T-cell (primary cell): Measurements from ENCODE around the gene MACROH2A2. TPM values are rescaled to one million over a fixed set of nuclear protein-coding genes. Genes with fewer than 3 reads are reported as not detected.

Source experiments
- ATAC-seq, 4 experiments: fragments of 200-7000 bp in 3 of 4; fragments of 150-1000 bp in 1 of 4; cut with Tn5 transposase; replicated peaks in 1 of 4; 1 replicate in 3 of 4; 2 replicates in 1 of 4; pipeline ENCODE4 v1.10.0; 2021; ENCODE audit warnings: moderate library complexity in 3 of 4, mild to moderate bottlenecking in 2 of 4, moderate number of reproducible peaks in 1 of 4
- CTCF ChIA-PET, 2 donors: fragments of 300-600 bp; sonication (Branson Sonifier 250); formaldehyde crosslinking; loops; one replicate each; lab custom pipeline; 2022; ENCODE audit warnings: antibody characterized with exemption in 2 of 2; lab: Charles Lee
- POLR2A ChIA-PET, 2 donors: fragments of 300-600 bp; sonication (Branson Sonifier 250); formaldehyde crosslinking; loops; one replicate each; lab custom pipeline; 2022; ENCODE audit warnings: antibody characterized with exemption in 2 of 2; lab: Charles Lee
- DNase-seq, 35 experiments: peaks; one replicate each; pipeline versions ENCODE4 v3.0.0 to v3.0.0-alpha.2; 2013 to 2023
- H3K27ac ChIP-seq: one replicate; pipeline ENCODE4 v1.5.1; 2013; ENCODE audit warnings: low read length
- H3K27me3 ChIP-seq, 2 experiments: replicated peaks in 1 of 2; 1 replicate in 1 of 2; 2 replicates in 1 of 2; pipeline versions ENCODE4 v1.6.1 to v1.7.0; 2013; ENCODE audit warnings: low read length in 1 of 2, mixed read lengths in 1 of 2; ENCODE audit not compliant: control insufficient read depth in 2 of 2, insufficient read depth in 2 of 2; ENCODE audit errors: extremely low read depth in 1 of 2
- H3K36me3 ChIP-seq, 2 donors: 1 replicate in 1 of 2; 2 replicates in 1 of 2; pipeline versions ENCODE4 v1.6.1 to v1.7.0; 2013; ENCODE audit warnings: low read length in 1 of 2; ENCODE audit not compliant: control insufficient read depth in 2 of 2, insufficient read depth in 1 of 2; ENCODE audit errors: extremely low read depth in 1 of 2
- H3K4me1 ChIP-seq, 2 experiments: 1 replicate in 1 of 2; 2 replicates in 1 of 2; pipeline versions ENCODE4 v1.6.1 to v1.7.0; 2013; ENCODE audit warnings: low read length in 2 of 2, mixed read lengths in 1 of 2; ENCODE audit not compliant: insufficient read depth in 2 of 2, control insufficient read depth in 1 of 2; ENCODE audit errors: extremely low read depth in 1 of 2
- H3K4me3 ChIP-seq, 2 donors: 1 replicate in 1 of 2; 2 replicates in 1 of 2; pipeline versions ENCODE4 v1.5.1 to v1.7.0; 2013; ENCODE audit warnings: mild to moderate bottlenecking in 2 of 2, low read length in 1 of 2, moderate library complexity in 1 of 2; ENCODE audit not compliant: control insufficient read depth in 1 of 2; ENCODE audit errors: extremely low read depth in 1 of 2
- H3K9me3 ChIP-seq: 2 replicates; pipeline ENCODE4 v1.7.0; 2013
- H3K27ac Mint-ChIP-seq, 2 donors: one replicate each; pipeline ENCODE4 v1.8.0; 2020 to 2021; ENCODE audit warnings: mild to moderate bottlenecking in 2 of 2, mixed read lengths in 2 of 2
- H3K27me3 Mint-ChIP-seq, 2 donors: one replicate each; pipeline ENCODE4 v1.8.0; 2021 to 2022; ENCODE audit warnings: mixed read lengths in 2 of 2
- H3K36me3 Mint-ChIP-seq: one replicate; pipeline ENCODE4 v1.8.0; 2021; ENCODE audit warnings: mixed read lengths
- H3K4me1 Mint-ChIP-seq, 3 donors: one replicate each; pipeline ENCODE4 v1.8.0; 2020 to 2022; ENCODE audit warnings: mixed read lengths in 3 of 3, mild to moderate bottlenecking in 1 of 3
- H3K4me3 Mint-ChIP-seq, 3 donors: one replicate each; pipeline ENCODE4 v1.8.0; 2020 to 2022; ENCODE audit warnings: mild to moderate bottlenecking in 3 of 3, mixed read lengths in 3 of 3, moderate library complexity in 3 of 3
- H3K9me3 Mint-ChIP-seq, 3 donors: one replicate each; pipeline ENCODE4 v1.8.0; 2020 to 2022; ENCODE audit warnings: mixed read lengths in 3 of 3
- WGBS: methylation state at CpG from one replicate; pipeline ENCODE4 v1.1.5; 2013; ENCODE audit warnings: missing lambda C conversion rate; ENCODE audit not compliant: insufficient coverage; 5-methylcytosine and 5-hydroxymethylcytosine counted together
- total RNA-seq, 35 experiments: library from RNA in 6 of 35; stranded (reverse) in 6 of 35; fragments of 120-200 nt in 1 of 35; gene quantifications; one replicate each; pipeline versions ENCODE4 v1.2.1 to v1.2.4 and lab custom pipeline; 2013 to 2026

MACROH2A2 gene
- total RNA-seq, 5 donors from 2014 or later (not counting 1 experiment from before 2014, with no cell fraction given): 3.1 to 4.7 (median 3.8) TPM

DNA sequence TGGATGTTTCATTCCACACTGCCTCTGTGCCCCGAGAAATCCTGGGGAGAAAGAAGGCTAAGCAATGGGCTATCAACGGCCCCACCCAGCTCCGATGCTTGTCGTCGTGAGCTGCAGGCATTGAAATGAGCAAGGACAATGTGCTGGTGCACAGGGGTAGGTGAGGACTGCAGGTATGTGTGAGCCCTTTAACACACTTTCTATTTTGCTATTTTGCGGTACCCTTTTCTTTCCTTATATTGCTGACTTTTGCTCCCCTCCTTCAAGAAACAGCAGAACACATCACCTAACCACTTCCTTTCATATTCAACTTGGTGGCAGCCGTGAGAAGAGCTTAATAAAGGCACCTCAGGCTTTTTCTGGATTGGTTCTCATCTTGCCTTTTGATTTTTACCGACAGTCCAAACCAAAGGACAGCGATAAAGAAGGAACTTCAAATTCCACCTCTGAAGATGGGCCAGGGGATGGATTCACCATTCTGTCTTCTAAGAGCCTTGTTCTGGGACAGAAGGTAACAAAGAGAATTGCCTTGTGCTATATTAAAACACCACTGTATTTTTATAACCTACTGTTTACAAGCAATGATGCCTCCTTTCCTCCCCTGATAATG, 40.8 kb downstream of the MACROH2A2 start:
- H3K27ac Mint-ChIP-seq: peak overlapping the region; percentile 96 to 98
- Histone ChIP-seq H3K4me3 (peak overlapping the region; percentile 42 to 54), H3K4me1 (peaks cover 17 to 34% of the 10 kb centered on the region in 2 experiments), H3K9me3 (no peaks in the 10 kb centered on the region), H3K27me3 (no peaks in the 10 kb centered on the region), H3K27ac (peak overlapping the region; percentile 88), H3K36me3 (peaks cover 0 to 24% of the 10 kb centered on the region in 2 donors)
- no peaks in the 10 kb centered on the region for H3K27me3 Mint-ChIP-seq
- H3K36me3 Mint-ChIP-seq: peaks cover 18% of the 10 kb centered on the region
- ChIA-PET POLR2A (interaction anchor here (0.8 to 1.3 kb wide), 3 partner anchors 20 to 77 kb away, joined by 4 to 18 read pairs (median 4); partner anchors contain the start of genes SAR1A (in 1 of the 2) and TYSND1 (in 1 of the 2)), CTCF (interaction anchor here (1.0 to 2.8 kb wide), 4 partner anchors 9 to 52 kb away, joined by 3 to 30 read pairs (median 5); partner anchors contain the start of gene TYSND1 (in 1 of the 2))
- DNase-seq: peak in 17 of 35 experiments; percentile 1 to 61 (median 12)
- 15% methylated on average over 5 of the region's 9 CpGs for WGBS
- ATAC-seq: peak; percentile 72 to 79 (median 74)
- H3K9me3 Mint-ChIP-seq: no peaks in the 10 kb centered on the region
- H3K4me1 Mint-ChIP-seq: peaks cover 44 to 59% (median 58%) of the 10 kb centered on the region in 3 donors
- H3K4me3 Mint-ChIP-seq: peak overlapping the region; percentile 86 to 90 (median 90)

DNA sequence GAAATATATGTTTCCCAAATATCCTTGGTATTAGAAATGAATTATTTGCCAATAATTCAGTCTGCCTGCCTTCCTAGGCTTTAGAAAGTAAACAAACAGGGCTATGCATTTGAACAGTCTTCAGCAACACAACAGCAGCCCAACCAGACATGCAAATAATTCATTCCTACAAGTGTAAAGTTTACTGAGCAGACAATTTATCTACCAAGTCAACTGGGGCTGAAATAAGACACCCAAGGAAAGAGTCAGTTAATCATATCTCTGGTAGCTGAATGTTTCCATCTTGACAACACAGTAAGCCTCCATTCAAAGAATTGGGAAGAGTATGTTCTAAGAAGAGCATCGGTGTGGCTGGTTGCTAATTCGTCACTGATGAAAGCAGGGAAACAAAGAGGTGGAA, 41.6 kb downstream of the MACROH2A2 start:
- H3K27me3 Mint-ChIP-seq: no peaks in the 10 kb centered on the region
- Histone ChIP-seq H3K27ac (peak overlapping the region; percentile 88), H3K4me1 (peaks cover 17 to 34% of the 10 kb centered on the region in 2 experiments), H3K27me3 (no peaks in the 10 kb centered on the region), H3K4me3 (peak overlapping the region in 1 of 2 donors; percentile 54), H3K9me3 (no peaks in the 10 kb centered on the region), H3K36me3 (peaks cover 0 to 30% of the 10 kb centered on the region in 2 donors)
- no peak for DNase-seq
- 100% methylated on average over 2 of the region's 2 CpGs for WGBS
- no peaks in the 10 kb centered on the region for H3K9me3 Mint-ChIP-seq
- H3K4me1 Mint-ChIP-seq: peaks cover 44 to 62% (median 58%) of the 10 kb centered on the region in 3 donors
- CTCF ChIA-PET: interaction anchor here (0.5 to 2.8 kb wide), 5 partner anchors 10 to 254 kb away, joined by 3 to 30 read pairs (median 5); partner anchors contain the start of gene TYSND1 (in 1 of the 2)
- peak overlapping the region; percentile 18 to 90 (median 86) for H3K4me3 Mint-ChIP-seq
- POLR2A ChIA-PET: no interaction called here
- peaks cover 24% of the 10 kb centered on the region for H3K36me3 Mint-ChIP-seq
- ATAC-seq: no peak
- H3K27ac Mint-ChIP-seq: peak overlapping the region in 1 of 2 donors; percentile 96

GRCh38 chr10:70096016-70096704, 43.5 kb downstream of the MACROH2A2 start:
- ATAC-seq (no peak), DNase-seq (no peak)
- peaks cover 42 to 54% (median 49%) of the 10 kb centered on the region in 3 donors for H3K4me1 Mint-ChIP-seq
- WGBS: 100% methylated on average over 1 of the region's 6 CpGs
- H3K4me3 Mint-ChIP-seq: no peak overlapping the region
- CTCF ChIA-PET: interaction anchor here (0.6 to 1.5 kb wide), 4 partner anchors 14 to 97 kb away, joined by 3 to 4 read pairs (median 3); no protein-coding TSS in a partner anchor
- POLR2A ChIA-PET: no interaction called here
- peaks cover 17 to 34% of the 10 kb centered on the region in 2 experiments for H3K4me1 ChIP-seq
- H3K36me3 ChIP-seq: peaks cover 0 to 48% of the 10 kb centered on the region in 2 donors
- no peaks in the 10 kb centered on the region for H3K9me3 Mint-ChIP-seq
- no peaks in the 10 kb centered on the region for H3K27me3 ChIP-seq
- peak overlapping the region in 1 of 2 donors; percentile 46 for H3K27ac Mint-ChIP-seq
- H3K4me3 ChIP-seq: no peak overlapping the region
- no peaks in the 10 kb centered on the region for H3K27me3 Mint-ChIP-seq
- no peak overlapping the region for H3K27ac ChIP-seq
- H3K36me3 Mint-ChIP-seq: peaks cover 37% of the 10 kb centered on the region
- no peaks in the 10 kb centered on the region for H3K9me3 ChIP-seq

DNA sequence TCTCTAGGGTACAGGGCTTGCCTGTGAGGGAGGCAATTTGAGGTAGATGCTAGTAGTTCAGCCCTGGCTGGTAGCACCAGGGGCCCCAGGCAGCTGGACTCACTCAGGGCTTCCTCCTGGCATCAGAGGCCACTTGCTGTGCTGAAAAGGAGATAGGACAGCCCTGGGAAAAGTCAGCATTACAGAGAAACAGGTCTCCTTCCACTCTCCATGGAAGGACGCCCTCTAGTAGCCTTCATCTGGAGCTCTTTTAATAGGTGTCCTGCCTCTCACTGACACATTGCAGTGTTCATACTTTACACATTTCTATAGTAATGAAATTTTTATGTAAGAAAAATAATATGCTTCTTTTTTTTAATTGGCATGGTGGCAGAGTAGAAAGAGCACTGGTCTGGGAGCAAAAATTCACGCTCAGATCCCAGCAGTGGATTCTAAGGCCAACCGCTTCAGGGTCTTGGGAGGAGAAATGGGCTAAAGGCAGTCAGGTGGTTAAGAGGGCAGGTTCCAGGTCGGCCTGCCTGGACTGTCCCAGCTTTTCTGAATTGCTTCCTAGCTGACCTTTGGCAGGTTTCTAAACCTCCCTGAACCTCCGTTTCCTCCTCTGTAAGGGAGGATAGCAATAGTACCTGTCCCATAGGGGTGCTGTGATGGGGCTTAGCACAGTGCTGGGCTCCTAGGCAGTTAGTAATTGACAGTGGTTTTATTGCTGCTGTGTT, 44.2 kb downstream of the MACROH2A2 start:
- ChIA-PET CTCF (no interaction called here), POLR2A (no interaction called here)
- H3K27ac ChIP-seq: no peak overlapping the region
- Mint-ChIP-seq H3K4me1 (peaks cover 38 to 48% (median 45%) of the 10 kb centered on the region in 3 donors), H3K9me3 (no peaks in the 10 kb centered on the region), H3K27me3 (no peaks in the 10 kb centered on the region), H3K4me3 (no peak overlapping the region), H3K36me3 (peaks cover 44% of the 10 kb centered on the region), H3K27ac (no peak overlapping the region)
- ATAC-seq: no peak
- H3K9me3 ChIP-seq: no peaks in the 10 kb centered on the region
- peaks cover 13 to 29% of the 10 kb centered on the region in 2 experiments for H3K4me1 ChIP-seq
- no peaks in the 10 kb centered on the region for H3K27me3 ChIP-seq
- H3K36me3 ChIP-seq: peaks cover 0 to 55% of the 10 kb centered on the region in 2 donors
- WGBS: 80% methylated on average over 2 of the region's 5 CpGs
- DNase-seq: no peak
- no peak overlapping the region for H3K4me3 ChIP-seq

DNA sequence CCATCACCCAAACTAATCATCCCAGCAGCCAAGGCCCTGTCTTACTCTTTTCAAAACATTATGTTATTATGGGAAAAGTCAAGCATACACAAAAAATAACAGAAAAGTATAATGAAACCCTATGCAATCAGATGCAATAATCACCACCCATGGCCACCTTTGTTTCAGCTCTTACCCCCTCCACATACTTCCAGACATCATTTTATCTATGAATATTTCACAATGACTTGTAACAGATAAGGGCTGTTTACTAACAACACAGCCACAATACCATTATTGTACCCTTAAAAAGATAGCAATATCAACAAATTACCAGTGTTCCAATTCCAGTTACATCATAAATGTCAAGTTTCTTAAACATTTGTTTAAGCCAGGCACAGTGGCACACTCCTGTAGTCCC, 44.8 kb downstream of the MACROH2A2 start:
- no peak for ATAC-seq
- Mint-ChIP-seq H3K27ac (no peak overlapping the region), H3K36me3 (peaks cover 48% of the 10 kb centered on the region), H3K9me3 (no peaks in the 10 kb centered on the region), H3K4me1 (peaks cover 32 to 42% (median 39%) of the 10 kb centered on the region in 3 donors), H3K27me3 (no peaks in the 10 kb centered on the region), H3K4me3 (no peak overlapping the region)
- DNase-seq: no peak
- CTCF ChIA-PET: no interaction called here
- Histone ChIP-seq H3K4me1 (peaks cover 12 to 23% of the 10 kb centered on the region in 2 experiments), H3K4me3 (no peak overlapping the region), H3K27me3 (no peaks in the 10 kb centered on the region), H3K36me3 (peaks cover 0 to 57% of the 10 kb centered on the region in 2 donors), H3K9me3 (no peaks in the 10 kb centered on the region), H3K27ac (no peak overlapping the region)
- POLR2A ChIA-PET: no interaction called here

GRCh38 chr10:70098271-70098670, 45.6 kb downstream of the MACROH2A2 start:
- DNase-seq (no peak), ATAC-seq (no peak)
- Mint-ChIP-seq H3K4me1 (peaks cover 29 to 35% (median 32%) of the 10 kb centered on the region in 3 donors), H3K27ac (no peak overlapping the region), H3K27me3 (no peaks in the 10 kb centered on the region), H3K4me3 (no peak overlapping the region), H3K9me3 (no peaks in the 10 kb centered on the region), H3K36me3 (peaks cover 49% of the 10 kb centered on the region)
- ChIA-PET CTCF (no interaction called here), POLR2A (no interaction called here)
- Histone ChIP-seq H3K27me3 (no peaks in the 10 kb centered on the region), H3K27ac (no peak overlapping the region), H3K4me3 (no peak overlapping the region), H3K4me1 (peaks cover 5 to 15% of the 10 kb centered on the region in 2 experiments), H3K9me3 (no peaks in the 10 kb centered on the region), H3K36me3 (peaks cover 0 to 59% of the 10 kb centered on the region in 2 donors)
- no CpG with 5 or more reads among the region's 3 CpGs for WGBS
